Stimulated activated CD8-positive, alpha-beta memory T cell treated with anti-CD3 and anti-CD28 coated beads, Interleukin-2, amount 100 ng/mL, for 1 hour (primary cell): ENCODE data around the gene GUCY2C.

Experiments used
- DNase-seq, 2 donors: peaks; one replicate each; pipeline ENCODE4 v3.0.0-alpha.2; 2020; ENCODE audit warnings: low read depth in 2 of 2

Gene GUCY2C

GRCh38 chr12:14628771-14629170 lies 67.6 kb downstream of the GUCY2C start:
- DNase-seq, result no peak

GRCh38 chr12:14621826-14622225 lies 74.6 kb downstream of the GUCY2C start:
- DNase-seq, result no peak

- DNase-seq, result no peak
Observed at GRCh38 chr12:14619741-14620501, 76.5 kb downstream of the GUCY2C start.

- no peak for DNase-seq
Observed at GRCh38 chr12:14618983-14619382, 77.4 kb downstream of the GUCY2C start.

- no peak for DNase-seq
Observed at GRCh38 chr12:14614704-14615121, 81.7 kb downstream of the GUCY2C start.

GRCh38 chr12:14613718-14614117 lies 82.7 kb downstream of the GUCY2C start:
- no peak for DNase-seq

GRCh38 chr12:14612898-14613445 lies 83.4 kb downstream of the GUCY2C start:
- no peak for DNase-seq

GRCh38 chr12:14612250-14612649 lies 84.1 kb downstream of the GUCY2C start:
- no peak for DNase-seq

- no peak for DNase-seq
Observed at GRCh38 chr12:14611640-14612203, 84.7 kb downstream of the GUCY2C start.

GRCh38 chr12:14607568-14607967 lies 88.8 kb downstream of the GUCY2C start:
- no peak for DNase-seq

GRCh38 chr12:14605401-14605989 lies 90.9 kb downstream of the GUCY2C start:
- no peak for DNase-seq

GRCh38 chr12:14601692-14602478 lies 94.5 kb downstream of the GUCY2C start:
- DNase-seq, result no peak

GRCh38 chr12:14597480-14597879 lies 98.9 kb downstream of the GUCY2C start:
- no peak for DNase-seq

GRCh38 chr12:14591719-14592118 lies 104.7 kb downstream of the GUCY2C start:
- DNase-seq, result no peak

GRCh38 chr12:14589169-14590004 lies 107.0 kb downstream of the GUCY2C start:
- no peak for DNase-seq

- no peak for DNase-seq
Observed at GRCh38 chr12:14588571-14588970, 107.8 kb downstream of the GUCY2C start.

GRCh38 chr12:14578646-14579045 lies 117.8 kb downstream of the GUCY2C start:
- no peak for DNase-seq

- DNase-seq, result no peak
Observed at GRCh38 chr12:14577344-14577743, 119.1 kb downstream of the GUCY2C start.

- no peak for DNase-seq
Observed at GRCh38 chr12:14576896-14577295, 119.5 kb downstream of the GUCY2C start.

- DNase-seq, result no peak
Observed at GRCh38 chr12:14575585-14575984, 120.8 kb downstream of the GUCY2C start.

- DNase-seq, result no peak
Observed at GRCh38 chr12:14573118-14573517, 123.3 kb downstream of the GUCY2C start.
